Lung (tissue), 16 donors: ENCODE measurements around the gene ZBTB11. TPM values are rescaled to one million over a fixed set of nuclear protein-coding genes. Genes with fewer than 3 reads are reported as not detected.
A peak's percentile ranks its signal among the peaks of the same experiment; 100 is the strongest.

Experiments
- ATAC-seq: fragments of 200-7000 bp; cut with Tn5 transposase; one replicate; pipeline ENCODE4 v1.9.1; 2020; ENCODE audit warnings: moderate number of reproducible peaks; ENCODE audit not compliant: insufficient read depth, low FRiP score
- DNase-seq, 3 donors: peaks; one replicate each; pipeline ENCODE4 v3.0.0-alpha.2; 2013 to 2017
- H3K27ac ChIP-seq, 2 donors: one replicate each; pipeline ENCODE4 v1.5.1; 2013; ENCODE audit warnings: mild to moderate bottlenecking in 2 of 2, moderate library complexity in 2 of 2, control low read depth in 1 of 2, inconsistent platforms in 1 of 2, low read depth in 1 of 2, low read length in 1 of 2
- H3K27me3 ChIP-seq, 3 donors: one replicate each; pipeline ENCODE4 v1.5.1; 2013; ENCODE audit warnings: low read length in 2 of 3; ENCODE audit not compliant: control insufficient read depth in 3 of 3, insufficient read depth in 3 of 3
- H3K36me3 ChIP-seq, 4 donors: one replicate each; pipeline ENCODE4 v1.5.1; 2013; ENCODE audit warnings: low read length in 4 of 4, mild to moderate bottlenecking in 1 of 4, moderate library complexity in 1 of 4; ENCODE audit not compliant: control insufficient read depth in 4 of 4, insufficient read depth in 4 of 4
- H3K4me1 ChIP-seq, 5 donors: one replicate each; pipeline ENCODE4 v1.5.1; 2013; ENCODE audit warnings: low read length in 5 of 5, mild to moderate bottlenecking in 2 of 5, moderate library complexity in 1 of 5; ENCODE audit not compliant: control insufficient read depth in 5 of 5, insufficient read depth in 5 of 5
- H3K4me3 ChIP-seq: one replicate; pipeline ENCODE4 v1.5.1; 2013; ENCODE audit warnings: mild to moderate bottlenecking, control low read depth, moderate library complexity
- H3K9ac ChIP-seq, 2 donors: one replicate each; pipeline ENCODE4 v1.5.1; 2013; ENCODE audit warnings: low read length in 2 of 2, control low read depth in 1 of 2; ENCODE audit not compliant: insufficient read depth in 1 of 2
- H3K9me3 ChIP-seq, 4 donors: one replicate each; pipeline ENCODE4 v1.5.1; 2013; ENCODE audit warnings: low read length in 3 of 4, mild to moderate bottlenecking in 1 of 4, moderate library complexity in 1 of 4; ENCODE audit not compliant: control insufficient read depth in 4 of 4, insufficient read depth in 3 of 4
- CTCF ChIP-seq: IDR thresholded peaks from 2 replicates; pipeline ENCODE4 v1.5.1; 2012; ENCODE audit warnings: mild to moderate bottlenecking; ENCODE audit errors: control extremely low read depth, extremely low read depth
- WGBS, 2 donors: extraction: QIAGEN DNeasy Blood & Tissue Kit; methylation state at CpG; one replicate each; pipeline ENCODE4 v1.1.7; 2013; 5-methylcytosine and 5-hydroxymethylcytosine counted together
- long read RNA-seq, 5 donors: transcript quantifications; one replicate each; lab custom pipeline, GENCODE V29; 2026
- polyA plus RNA-seq, 2 donors: library from polyadenylated mRNA; stranded (reverse); fragments of 200-250 nt; gene quantifications; one replicate each; pipeline ENCODE4 v1.2.1, GENCODE V29; 2013
- total RNA-seq, 2 donors: library from RNA; depleted of rRNA in 1 of 2; stranded (reverse); fragments of >200 nt in 1 of 2; gene quantifications; one replicate each; pipeline ENCODE4 v1.2.1, GENCODE V29; 2014 to 2021
- donor health status: control.
- donor health status: control.
- donor health status: Bipolar disorder and iron deficiency.
- donor health status: healthy.
- donor health status: DM: yes; HTN: yes; CAD: no.

The ZBTB11 gene
- total RNA-seq = 10 to 100 TPM; 14.3 to 42.5 TPM
- polyA plus RNA-seq = 1 to 10 TPM; 7.5 to 9.3 TPM
- long read RNA-seq, donor 1, full-length matches to known transcripts = 1 of 13 reads
- long read RNA-seq, donor 1, partial matches to known transcripts = 12 of 13 reads
- long read RNA-seq, donor 1, other reads (novel, unspliced or antisense) = 0 of 13 reads
- long read RNA-seq, donor 2, partial matches to known transcripts = 0 of 2 reads
- long read RNA-seq, donor 2, other reads (novel, unspliced or antisense) = 0 of 2 reads
- long read RNA-seq, donor 3, full-length matches to known transcripts = 3 of 3 reads
- long read RNA-seq, donor 3, partial matches to known transcripts = 0 of 3 reads
- long read RNA-seq, donor 3, other reads (novel, unspliced or antisense) = 0 of 3 reads
- long read RNA-seq, donor 4, partial matches to known transcripts = 0 of 2 reads
- long read RNA-seq, donor 4, other reads (novel, unspliced or antisense) = 0 of 2 reads
- long read RNA-seq, donor 5, full-length matches to known transcripts = 2 of 2 reads
- long read RNA-seq, donor 5, partial matches to known transcripts = 0 of 2 reads
- long read RNA-seq, donor 5, other reads (novel, unspliced or antisense) = 0 of 2 reads

GRCh38 chr3:101676765-101677435 lies at the start of gene ZBTB11:
ZBTB11 (minus strand) TSS chr3:101677132; CDS start chr3:101676914, 218 bp downstream.
- peak within 1 kb of the TSS; percentile 88 to 89 for H3K9ac ChIP-seq
- WGBS, 2 donors = 0% methylated on average over 57 of the region's 57 CpGs
- H3K9me3 ChIP-seq = no peaks in the 10 kb centered on the region
- peak within 1 kb of the TSS; percentile 94 to 99 for H3K27ac ChIP-seq
- ATAC-seq (peak; percentile 83), DNase-seq (peak; percentile 100)
- H3K36me3 ChIP-seq = peaks cover 10 to 29% (median 17%) of the 10 kb centered on the region in 4 donors
- peak within 1 kb of the TSS; percentile 94 for H3K4me3 ChIP-seq
- peak; percentile 27 for TF ChIP-seq CTCF
- no peaks in the 10 kb centered on the region for H3K27me3 ChIP-seq
- peaks cover 0 to 19% (median 6%) of the 10 kb centered on the region in 5 donors for H3K4me1 ChIP-seq

- Histone ChIP-seq H3K27ac (no peak overlapping the region), H3K9ac (peak overlapping the region in 1 of 2 donors; percentile 98), H3K36me3 (peaks cover 0 to 17% (median 5%) of the 10 kb centered on the region in 4 donors), H3K4me3 (no peak overlapping the region), H3K27me3 (no peaks in the 10 kb centered on the region), H3K9me3 (no peaks in the 10 kb centered on the region), H3K4me1 (peaks cover 0 to 6% (median 5%) of the 10 kb centered on the region in 5 donors)
- no peak for TF ChIP-seq CTCF
- no peak for ATAC-seq
- WGBS, 2 donors = 28 to 47% methylated on average over 3 of the region's 3 CpGs
- DNase-seq = no peak
These were observed 49.0 kb upstream of the ZBTB11 start for GRCh38 chr3:101725890-101726275.

DNA sequence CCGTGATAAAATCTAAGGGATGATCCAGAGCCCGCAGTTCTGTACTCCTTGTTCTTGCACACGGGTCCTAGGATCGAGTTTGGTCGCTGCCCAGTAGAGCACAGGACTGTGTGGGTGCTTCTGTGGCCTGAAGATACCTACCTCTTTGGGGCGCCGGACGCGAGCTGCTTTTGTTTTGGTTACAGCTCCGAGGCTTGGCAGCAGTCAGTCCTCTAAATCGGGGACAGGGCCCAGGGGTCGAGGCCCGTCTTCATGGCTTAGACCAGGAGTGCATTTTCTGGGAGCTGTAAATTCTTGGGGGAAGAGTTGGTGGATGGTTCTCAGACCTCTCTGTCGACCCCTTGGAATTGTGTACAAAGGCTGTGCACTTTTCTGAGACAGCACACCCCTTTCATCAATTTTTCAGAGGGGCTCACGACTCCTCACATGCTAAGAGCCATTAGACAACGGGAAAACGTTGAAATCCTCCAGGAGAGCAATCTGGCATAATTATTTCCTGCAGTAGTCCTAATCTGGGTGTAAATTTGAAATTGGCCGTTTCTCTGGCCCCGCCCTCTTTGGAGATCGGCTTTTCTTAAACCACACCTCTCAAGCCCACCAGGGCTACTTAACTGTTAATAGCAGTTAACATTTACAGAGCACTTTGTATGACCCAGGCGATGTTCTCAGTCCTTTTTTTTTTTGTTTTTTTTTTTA lies 48.4 kb upstream of the ZBTB11 start:
- Histone ChIP-seq H3K27me3 (no peaks in the 10 kb centered on the region), H3K4me3 (peak overlapping the region; percentile 82), H3K4me1 (peaks cover 0 to 6% (median 5%) of the 10 kb centered on the region in 5 donors), H3K27ac (peak overlapping the region; percentile 74), H3K9me3 (no peaks in the 10 kb centered on the region), H3K36me3 (peaks cover 0 to 17% (median 3%) of the 10 kb centered on the region in 4 donors), H3K9ac (peak overlapping the region; percentile 80 to 98)
- ATAC-seq (no peak), DNase-seq (peak; percentile 62 to 78 (median 74))
- no peak for TF ChIP-seq CTCF
- WGBS, 2 donors = 0 to 2% methylated on average over 21 of the region's 21 CpGs
